GM18909 (cell line): ENCODE measurements around the gene WNT10A.

Experiments used
- ATAC-seq: cut with Tn5 transposase; IDR thresholded peaks from one replicate; pipeline ENCODE4 v1.9.1; 2021; ENCODE audit warnings: mild to moderate bottlenecking; ENCODE audit not compliant: unreplicated experiment, poor library complexity

WNT10A gene

GRCh38 chr2:218875692-218876246, 4.9 kb upstream of the WNT10A start:
- ATAC-seq: no peak

- ATAC-seq: no peak
These were observed 4.0 kb upstream of the WNT10A start for GRCh38 chr2:218876562-218877219.

- no peak for ATAC-seq
These were observed 3.3 kb upstream of the WNT10A start for GRCh38 chr2:218877331-218877730.

DNA sequence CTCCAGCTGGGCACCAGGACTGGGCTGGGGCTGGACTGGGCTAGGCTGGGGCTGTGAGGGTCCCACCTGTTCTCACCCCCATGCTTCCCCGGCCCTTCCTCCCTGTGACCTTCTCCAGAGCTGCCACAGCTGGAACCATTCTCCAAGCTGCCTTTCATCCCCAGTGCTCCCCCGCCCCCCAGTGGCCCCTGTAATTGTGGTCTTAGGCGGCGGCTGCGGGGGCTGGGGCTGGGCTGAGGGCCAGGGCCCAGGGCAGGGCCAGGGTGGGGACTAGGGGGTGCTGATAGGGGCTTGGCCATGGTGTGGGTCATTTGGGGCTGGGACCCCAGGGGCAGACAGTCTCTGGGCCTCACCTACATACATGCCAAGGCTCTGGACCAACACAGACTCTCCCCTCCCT, 2.8 kb upstream of the WNT10A start:
- no peak for ATAC-seq

- no peak for ATAC-seq
These were observed 2.2 kb upstream of the WNT10A start for GRCh38 chr2:218878486-218878885.

- ATAC-seq: no peak
These were observed 1.5 kb upstream of the WNT10A start for GRCh38 chr2:218878926-218879761.

- ATAC-seq: no peak
These were observed 913 bp upstream of the WNT10A start for GRCh38 chr2:218879776-218880101.

GRCh38 chr2:218880859-218881594, 375 bp downstream of the WNT10A start:
- ATAC-seq: no peak

GRCh38 chr2:218881744-218882460, 1.2 kb downstream of the WNT10A start:
- ATAC-seq: no peak

DNA sequence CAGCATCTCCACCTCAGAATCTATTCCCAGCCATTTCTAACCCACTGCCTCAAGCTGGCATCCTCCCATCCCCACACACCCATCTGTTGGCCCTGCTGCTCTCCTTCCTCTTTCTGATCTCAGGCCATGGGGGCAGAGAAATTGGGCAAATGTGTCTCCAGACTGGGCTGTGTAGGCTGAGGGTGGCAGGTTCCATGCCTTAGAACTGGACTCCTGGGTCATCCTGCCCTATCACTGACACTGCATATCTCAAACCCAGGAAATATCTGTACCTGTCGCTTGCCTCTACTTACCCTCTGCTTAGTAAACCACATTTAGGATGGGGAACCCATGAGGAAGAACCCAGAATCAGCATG, 1.8 kb downstream of the WNT10A start:
- ATAC-seq: no peak

- ATAC-seq: no peak
These were observed 2.3 kb downstream of the WNT10A start for GRCh38 chr2:218882866-218883366.

- no peak for ATAC-seq
These were observed 3.1 kb downstream of the WNT10A start for GRCh38 chr2:218883491-218884490.

DNA sequence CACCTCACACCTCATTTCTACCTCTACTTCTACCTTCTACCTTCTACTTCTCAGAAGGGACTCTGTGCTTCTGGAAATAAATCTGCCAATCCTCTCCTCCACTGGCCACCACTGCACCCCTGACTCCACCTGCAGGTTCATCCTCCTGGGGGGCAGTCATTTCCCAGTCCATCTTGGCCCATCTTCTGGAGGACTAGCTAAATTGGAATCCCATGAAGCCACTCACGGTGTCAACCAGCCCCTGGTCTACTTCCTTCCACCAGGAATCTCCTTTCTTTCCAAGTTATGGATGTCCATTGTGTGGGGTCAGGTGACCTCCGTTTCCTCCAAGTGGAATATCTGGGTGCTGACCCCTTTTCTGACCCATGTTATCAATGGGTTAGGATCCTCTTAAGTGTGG, 3.9 kb downstream of the WNT10A start:
- ATAC-seq: no peak

- ATAC-seq: peak; percentile 67
These were observed 5.6 kb downstream of the WNT10A start for GRCh38 chr2:218885981-218886947.

DNA sequence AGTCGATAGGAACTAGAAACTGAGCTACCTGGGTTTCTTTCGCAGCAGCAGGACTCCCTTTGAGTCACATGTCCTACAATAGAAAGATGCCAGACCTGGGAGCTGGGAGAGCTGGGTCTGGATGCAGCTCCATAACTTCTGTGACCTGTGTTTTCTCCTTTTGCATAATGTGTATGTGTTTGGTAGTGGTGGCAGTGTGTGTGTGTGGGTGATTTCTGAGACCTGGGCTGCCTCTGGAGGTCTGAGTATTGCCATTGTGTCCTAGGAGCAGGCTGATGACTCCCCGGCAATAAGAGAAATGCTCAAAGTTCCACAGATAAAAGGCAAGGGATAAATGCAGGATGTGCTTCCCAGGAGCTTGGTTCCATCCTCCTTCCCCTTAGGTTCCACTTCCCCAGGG, 6.4 kb downstream of the WNT10A start:
- ATAC-seq: no peak

GRCh38 chr2:218888341-218888740, 7.7 kb downstream of the WNT10A start:
- no peak for ATAC-seq

DNA sequence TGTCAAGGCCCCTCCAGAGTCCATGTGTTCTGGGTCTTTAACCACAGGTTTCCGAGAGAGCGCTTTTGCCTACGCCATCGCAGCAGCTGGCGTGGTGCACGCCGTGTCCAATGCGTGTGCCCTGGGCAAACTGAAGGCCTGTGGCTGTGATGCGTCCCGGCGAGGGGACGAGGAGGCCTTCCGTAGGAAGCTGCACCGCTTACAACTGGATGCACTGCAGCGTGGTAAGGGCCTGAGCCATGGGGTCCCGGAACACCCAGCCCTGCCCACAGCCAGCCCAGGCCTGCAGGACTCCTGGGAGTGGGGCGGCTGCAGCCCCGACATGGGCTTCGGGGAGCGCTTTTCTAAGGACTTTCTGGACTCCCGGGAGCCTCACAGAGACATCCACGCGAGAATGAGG, 9.3 kb downstream of the WNT10A start:
- ATAC-seq: no peak

DNA sequence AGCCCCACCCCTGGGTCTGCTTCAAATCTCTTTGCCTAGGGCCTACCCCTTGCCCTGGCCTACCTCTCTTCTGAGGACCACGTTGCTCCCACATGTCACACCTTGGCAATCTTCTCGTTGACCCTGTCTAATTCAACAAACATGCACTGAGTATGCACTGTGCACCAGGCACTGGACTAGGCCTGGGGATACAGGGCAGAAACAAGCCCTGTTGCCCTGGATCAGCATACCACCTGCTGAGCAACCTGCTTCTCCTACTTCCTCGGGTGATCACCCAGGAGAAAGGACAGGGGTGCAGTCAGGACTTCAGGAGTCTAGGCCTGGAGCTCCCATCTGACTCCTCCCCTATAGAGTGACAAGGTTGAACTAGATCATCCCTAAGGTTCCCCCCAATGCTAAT, 9.7 kb downstream of the WNT10A start:
- no peak for ATAC-seq
